ENCODE results near the gene CA10. TPM values are rescaled to one million over a fixed set of nuclear protein-coding genes. Genes with fewer than 3 reads are reported as not detected.

Gene CA10
- total RNA-seq, 1 experiment from 2014 or later = 0.46 TPM

DNA sequence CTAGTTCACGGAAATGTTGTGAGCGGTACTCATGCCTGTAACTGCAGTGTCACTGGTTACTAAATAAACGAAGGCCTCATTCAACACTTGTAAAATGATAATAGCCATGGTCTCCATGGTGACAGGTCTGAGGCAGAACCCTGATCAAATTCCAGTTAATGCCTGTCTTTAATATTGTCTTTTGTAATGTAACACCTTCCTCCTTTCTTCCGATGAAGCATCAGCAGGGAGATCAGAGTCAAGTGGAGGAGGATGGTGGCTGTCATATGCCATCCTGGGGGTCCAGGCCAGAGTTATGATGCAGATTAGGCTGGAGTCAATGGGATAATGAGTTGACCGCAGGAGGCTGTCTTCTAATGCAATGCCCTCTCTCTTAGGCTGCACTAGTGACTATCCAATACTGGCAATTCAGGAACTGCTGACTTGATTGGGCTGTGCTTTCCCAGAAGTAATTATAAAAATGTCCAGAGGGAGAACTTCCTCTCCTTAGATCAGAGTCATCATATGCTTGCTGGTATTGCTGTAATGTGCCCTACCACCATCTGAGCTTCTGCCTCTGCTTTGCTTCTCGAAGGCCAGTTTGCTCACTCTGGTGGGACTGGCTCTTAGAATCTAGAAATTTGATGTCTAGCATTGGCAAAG, 419.1 kb downstream of the CA10 start:
- Mint-ChIP-seq H3K27ac (peak overlapping the region in 1 of 3 experiments; percentile 4; a peak in 1 of 7 replicates), H3K9me3 (peaks cover 4 to 7% of the 10 kb centered on the region in 2 experiments; a peak in 4 of 5 replicates), H3K4me3 (peak overlapping the region in 1 of 2 experiments; percentile 11; a peak in 1 of 5 replicates), H3K27me3 (ENCODE audit: low read depth) (no peaks in the 10 kb centered on the region), H3K36me3 (ENCODE audit: insufficient read depth in 1 of 3, low read depth in 3 of 3) (peaks cover 0 to 3% (median 2%) of the 10 kb centered on the region in 3 experiments; a peak in 3 of 7 replicates), H3K4me1 (peaks cover 21 to 31% of the 10 kb centered on the region in 2 experiments)
- Histone ChIP-seq H3K79me1 (ENCODE audit: insufficient read depth, low read depth, low read length, poor library complexity, severe bottlenecking) (no peaks in the 10 kb centered on the region), H3K9ac (ENCODE audit: extremely low read depth, insufficient read length, low read length) (no peak overlapping the region), H3K4ac (ENCODE audit: low read depth, low read length) (no peak overlapping the region), H2AFZ (ENCODE audit: low read length) (no peak overlapping the region), H3K4me1 (ENCODE audit: insufficient read depth, low read length) (peaks cover 4% of the 10 kb centered on the region; the same call in 1 of the 2 replicates), H3K23me2 (ENCODE audit: insufficient read length, low read depth, low read length, poor library complexity, severe bottlenecking) (no peaks in the 10 kb centered on the region), H3K9me3 (ENCODE audit: control insufficient read depth, low read depth, low read length) (no peaks in the 10 kb centered on the region), H2BK5ac (ENCODE audit: insufficient read length, low read length) (no peak overlapping the region), H2AK5ac (ENCODE audit: insufficient read length, low read length) (no peak overlapping the region), H3K14ac (ENCODE audit: insufficient read depth, low read length) (no peak overlapping the region), H4K8ac (replicated peaks; ENCODE audit: insufficient read length, low read depth, low read length) (no peak overlapping the region), H3T11ph (ENCODE audit: low read length) (no peak overlapping the region), H4K5ac (ENCODE audit: insufficient read length, low read depth, low read length) (no peak overlapping the region), H3K56ac (ENCODE audit: insufficient read length, low read depth, low read length) (no peak overlapping the region), H3K18ac (ENCODE audit: insufficient read length, low read depth, low read length) (no peak overlapping the region), H3K79me2 (ENCODE audit: insufficient read depth, low read length) (no peaks in the 10 kb centered on the region), H2BK20ac (ENCODE audit: low read depth, low read length, poor library complexity, severe bottlenecking) (no peak overlapping the region), H4K91ac (ENCODE audit: insufficient read length, low read depth, low read length) (no peak overlapping the region), H3K4me2 (ENCODE audit: insufficient read depth, insufficient read length, low read length) (no peak overlapping the region), H2BK12ac (ENCODE audit: insufficient read length, low read depth, low read length) (no peak overlapping the region), H2BK15ac (ENCODE audit: low read depth, low read length) (no peak overlapping the region), H3K27ac (ENCODE audit: insufficient read length, low read depth, low read length) (no peak overlapping the region), H3K27me3 (ENCODE audit: insufficient read depth, low read length) (no peaks in the 10 kb centered on the region), H3K23ac (ENCODE audit: insufficient read length, low read depth, low read length) (no peak overlapping the region), H4K20me1 (ENCODE audit: control insufficient read depth, insufficient read depth, insufficient read length) (no peaks in the 10 kb centered on the region), H2BK120ac (ENCODE audit: low read depth, low read length, poor library complexity, severe bottlenecking) (no peak overlapping the region)
- TF ChIP-seq, protein P1, sequence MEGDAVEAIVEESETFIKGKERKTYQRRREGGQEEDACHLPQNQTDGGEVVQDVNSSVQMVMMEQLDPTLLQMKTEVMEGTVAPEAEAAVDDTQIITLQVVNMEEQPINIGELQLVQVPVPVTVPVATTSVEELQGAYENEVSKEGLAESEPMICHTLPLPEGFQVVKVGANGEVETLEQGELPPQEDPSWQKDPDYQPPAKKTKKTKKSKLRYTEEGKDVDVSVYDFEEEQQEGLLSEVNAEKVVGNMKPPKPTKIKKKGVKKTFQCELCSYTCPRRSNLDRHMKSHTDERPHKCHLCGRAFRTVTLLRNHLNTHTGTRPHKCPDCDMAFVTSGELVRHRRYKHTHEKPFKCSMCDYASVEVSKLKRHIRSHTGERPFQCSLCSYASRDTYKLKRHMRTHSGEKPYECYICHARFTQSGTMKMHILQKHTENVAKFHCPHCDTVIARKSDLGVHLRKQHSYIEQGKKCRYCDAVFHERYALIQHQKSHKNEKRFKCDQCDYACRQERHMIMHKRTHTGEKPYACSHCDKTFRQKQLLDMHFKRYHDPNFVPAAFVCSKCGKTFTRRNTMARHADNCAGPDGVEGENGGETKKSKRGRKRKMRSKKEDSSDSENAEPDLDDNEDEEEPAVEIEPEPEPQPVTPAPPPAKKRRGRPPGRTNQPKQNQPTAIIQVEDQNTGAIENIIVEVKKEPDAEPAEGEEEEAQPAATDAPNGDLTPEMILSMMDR (conservative IDR thresholded peaks at IDR 0.05) = no peak
- no CpG with 5 or more reads among the region's 6 CpGs for WGBS (ENCODE audit: extremely low coverage, insufficient read length, low lambda C conversion rate)
- no peak for DNase-seq

Measured in H9 (cell line).